HG03135 (cell line): ENCODE results near the gene ZSWIM6.

ENCODE experiments used
- ATAC-seq: cut with Tn5 transposase; IDR thresholded peaks from one replicate; pipeline ENCODE4 v1.9.1; 2021; ENCODE audit warnings: mild to moderate bottlenecking, moderate library complexity; ENCODE audit not compliant: unreplicated experiment

ZSWIM6 gene

GRCh38 chr5:61438298-61438970 is 106.4 kb downstream of the ZSWIM6 start:
- ATAC-seq = no peak

- ATAC-seq = no peak
Measured at GRCh38 chr5:61440086-61440485, 108.0 kb downstream of the ZSWIM6 start.

GRCh38 chr5:61440596-61440995 is 108.5 kb downstream of the ZSWIM6 start:
- ATAC-seq = no peak

- ATAC-seq = no peak
Measured at GRCh38 chr5:61441742-61442141, 109.7 kb downstream of the ZSWIM6 start.

- no peak for ATAC-seq
Measured at GRCh38 chr5:61447780-61448495, 115.9 kb downstream of the ZSWIM6 start.

- no peak for ATAC-seq
Measured at GRCh38 chr5:61449804-61450492, 117.9 kb downstream of the ZSWIM6 start.

GRCh38 chr5:61450493-61451279 is 118.6 kb downstream of the ZSWIM6 start:
- no peak for ATAC-seq

- ATAC-seq = no peak
Measured at GRCh38 chr5:61455179-61456006, 123.3 kb downstream of the ZSWIM6 start.

- ATAC-seq = no peak
Measured at GRCh38 chr5:61460471-61460870, 128.4 kb downstream of the ZSWIM6 start.

- no peak for ATAC-seq
Measured at GRCh38 chr5:61461417-61461816, 129.4 kb downstream of the ZSWIM6 start.

GRCh38 chr5:61461926-61462325 is 129.9 kb downstream of the ZSWIM6 start:
- ATAC-seq = no peak

GRCh38 chr5:61463596-61463995 is 131.5 kb downstream of the ZSWIM6 start:
- no peak for ATAC-seq

GRCh38 chr5:61464512-61464911 is 132.5 kb downstream of the ZSWIM6 start:
- no peak for ATAC-seq

- no peak for ATAC-seq
Measured at GRCh38 chr5:61465066-61465465, 133.0 kb downstream of the ZSWIM6 start.

GRCh38 chr5:61465496-61465895 is 133.4 kb downstream of the ZSWIM6 start:
- no peak for ATAC-seq

- no peak for ATAC-seq
Measured at GRCh38 chr5:61466017-61466416, 134.0 kb downstream of the ZSWIM6 start.

- ATAC-seq = no peak
Measured at GRCh38 chr5:61467766-61468482, 135.9 kb downstream of the ZSWIM6 start.

- ATAC-seq = no peak
Measured at GRCh38 chr5:61468483-61468865, 136.4 kb downstream of the ZSWIM6 start.

- ATAC-seq = no peak
Measured at GRCh38 chr5:61471352-61471751, 139.3 kb downstream of the ZSWIM6 start.
